ENCODE measurements around the gene RBMS1. TPM values are rescaled to one million over a fixed set of nuclear protein-coding genes. Genes with fewer than 3 reads are reported as not detected.

RBMS1 gene
- polyA plus RNA-seq, 1 donor from 2014 or later: 8.4 TPM

GRCh38 chr2:160418398-160418765 lies 75.2 kb downstream of the RBMS1 start:
- Histone ChIP-seq H3K27ac (ENCODE audit: low read length) (no peak overlapping the region), H3K4me3 (ENCODE audit: low read length) (no peak overlapping the region), H3K27me3 (ENCODE audit: insufficient read depth, low read depth, low read length) (peaks cover 52% of the 10 kb centered on the region), H3K36me3 (ENCODE audit: insufficient read depth, low read length) (no peaks in the 10 kb centered on the region), H3F3A (ENCODE audit: insufficient read depth, low read length, poor library complexity, severe bottlenecking) (no peaks in the 10 kb centered on the region), H2AFZ (ENCODE audit: low read depth, low read length) (no peak overlapping the region), H4K20me1 (ENCODE audit: insufficient read depth) (no peaks in the 10 kb centered on the region), H3K9me2 (ENCODE audit: insufficient read depth, low read length) (no peaks in the 10 kb centered on the region), H3K9ac (ENCODE audit: low read length) (no peak overlapping the region), H3K4me2 (ENCODE audit: low read length) (no peak overlapping the region), H3K9me3 (ENCODE audit: low read length) (no peaks in the 10 kb centered on the region), H3K79me2 (replicated peaks; ENCODE audit: insufficient read depth, low read length) (no peaks in the 10 kb centered on the region)
- TF ChIP-seq MXI1 (conservative IDR thresholded peaks at IDR 0.05; ENCODE audit: poor library complexity, severe bottlenecking) (no peak), SMC3 (conservative IDR thresholded peaks at IDR 0.05; ENCODE audit: poor library complexity) (no peak), TAF1 (IDR thresholded peaks at IDR 0.05; ENCODE audit: low read depth) (no peak), POLR2AphosphoS5 (IDR thresholded peaks at IDR 0.05) (no peak), EP300 (conservative IDR thresholded peaks at IDR 0.05; ENCODE audit: poor library complexity, severe bottlenecking) (no peak), RAD21 (conservative IDR thresholded peaks at IDR 0.05) (no peak), CTCF (IDR thresholded peaks at IDR 0.05; ENCODE audit: poor library complexity, severe bottlenecking) (no peak)

- Histone ChIP-seq H3K9me3 (ENCODE audit: low read length) (no peaks in the 10 kb centered on the region), H3K9me2 (ENCODE audit: insufficient read depth, low read length) (no peaks in the 10 kb centered on the region), H4K20me1 (ENCODE audit: insufficient read depth) (no peaks in the 10 kb centered on the region), H3F3A (ENCODE audit: insufficient read depth, low read length, poor library complexity, severe bottlenecking) (no peaks in the 10 kb centered on the region), H3K9ac (ENCODE audit: low read length) (no peak overlapping the region), H3K79me2 (replicated peaks; ENCODE audit: insufficient read depth, low read length) (no peaks in the 10 kb centered on the region), H2AFZ (ENCODE audit: low read depth, low read length) (no peak overlapping the region), H3K4me3 (ENCODE audit: low read length) (no peak overlapping the region), H3K4me2 (ENCODE audit: low read length) (no peak overlapping the region), H3K27me3 (ENCODE audit: insufficient read depth, low read depth, low read length) (peaks cover 57% of the 10 kb centered on the region), H3K36me3 (ENCODE audit: insufficient read depth, low read length) (no peaks in the 10 kb centered on the region), H3K27ac (ENCODE audit: low read length) (no peak overlapping the region)
- TF ChIP-seq CTCF (IDR thresholded peaks at IDR 0.05; ENCODE audit: poor library complexity, severe bottlenecking): no peak
- no peak for TF ChIP-seq RAD21 (conservative IDR thresholded peaks at IDR 0.05)
- TF ChIP-seq SMC3 (conservative IDR thresholded peaks at IDR 0.05; ENCODE audit: poor library complexity): no peak
- no peak for TF ChIP-seq POLR2AphosphoS5 (IDR thresholded peaks at IDR 0.05)
- no peak for TF ChIP-seq TAF1 (IDR thresholded peaks at IDR 0.05; ENCODE audit: low read depth)
- no peak for TF ChIP-seq REST (IDR thresholded peaks at IDR 0.05; ENCODE audit: borderline replicate concordance)
Measured at GRCh38 chr2:160417745-160418397, 75.7 kb downstream of the RBMS1 start.

Data from neural cell (in vitro differentiated cells).